Activated naive CD4-positive, alpha-beta T cell treated with anti-CD3 and anti-CD28 coated beads, Interleukin-2, amount 10 ng/mL, durations not matched to agents 7 days and 5 days (primary cell): ENCODE data around the gene MOSPD3.

Experiments used
- CTCF ChIA-PET: fragments of 350-600 bp; sonication (Branson Sonifier 250); formaldehyde crosslinking; loops from one replicate; lab custom pipeline; 2021; ENCODE audit warnings: antibody characterized with exemption; lab: Charles Lee
- DNase-seq: peaks from one replicate; pipeline ENCODE4 v3.0.0-alpha.2; 2020
- H3K27ac Mint-ChIP-seq: one replicate; pipeline ENCODE4 v1.8.0; 2021; ENCODE audit warnings: mild to moderate bottlenecking, moderate library complexity, mixed read lengths
- H3K27me3 Mint-ChIP-seq: one replicate; pipeline ENCODE4 v1.8.0; 2021; ENCODE audit warnings: mild to moderate bottlenecking, mixed read lengths
- H3K36me3 Mint-ChIP-seq: one replicate; pipeline ENCODE4 v1.8.0; 2021; ENCODE audit warnings: mixed read lengths
- H3K4me1 Mint-ChIP-seq: one replicate; pipeline ENCODE4 v1.8.0; 2021; ENCODE audit warnings: mixed read lengths
- H3K4me3 Mint-ChIP-seq: one replicate; pipeline ENCODE4 v1.8.0; 2021; ENCODE audit warnings: mild to moderate bottlenecking, moderate library complexity, mixed read lengths
- H3K9me3 Mint-ChIP-seq: one replicate; pipeline ENCODE4 v1.8.0; 2021; ENCODE audit warnings: mixed read lengths

MOSPD3 gene

GRCh38 chr7:100612730-100613390, 520 bp downstream of the MOSPD3 start:
- CTCF ChIA-PET = interaction anchor here (0.5 to 3.1 kb wide), 9 partner anchors 14 to 101 kb away, joined by 3 to 22 read pairs (median 3); partner anchors contain the start of genes GIGYF1 and LRCH4
- peak; percentile 58 for DNase-seq
- H3K4me1 Mint-ChIP-seq = peaks cover 33% of the 10 kb centered on the region
- peaks cover 15% of the 10 kb centered on the region for H3K27me3 Mint-ChIP-seq
- peak overlapping the region; percentile 91 for H3K4me3 Mint-ChIP-seq
- peak overlapping the region; percentile 99 for H3K27ac Mint-ChIP-seq
- H3K9me3 Mint-ChIP-seq = no peaks in the 10 kb centered on the region
- H3K36me3 Mint-ChIP-seq = peaks cover 21% of the 10 kb centered on the region

DNA sequence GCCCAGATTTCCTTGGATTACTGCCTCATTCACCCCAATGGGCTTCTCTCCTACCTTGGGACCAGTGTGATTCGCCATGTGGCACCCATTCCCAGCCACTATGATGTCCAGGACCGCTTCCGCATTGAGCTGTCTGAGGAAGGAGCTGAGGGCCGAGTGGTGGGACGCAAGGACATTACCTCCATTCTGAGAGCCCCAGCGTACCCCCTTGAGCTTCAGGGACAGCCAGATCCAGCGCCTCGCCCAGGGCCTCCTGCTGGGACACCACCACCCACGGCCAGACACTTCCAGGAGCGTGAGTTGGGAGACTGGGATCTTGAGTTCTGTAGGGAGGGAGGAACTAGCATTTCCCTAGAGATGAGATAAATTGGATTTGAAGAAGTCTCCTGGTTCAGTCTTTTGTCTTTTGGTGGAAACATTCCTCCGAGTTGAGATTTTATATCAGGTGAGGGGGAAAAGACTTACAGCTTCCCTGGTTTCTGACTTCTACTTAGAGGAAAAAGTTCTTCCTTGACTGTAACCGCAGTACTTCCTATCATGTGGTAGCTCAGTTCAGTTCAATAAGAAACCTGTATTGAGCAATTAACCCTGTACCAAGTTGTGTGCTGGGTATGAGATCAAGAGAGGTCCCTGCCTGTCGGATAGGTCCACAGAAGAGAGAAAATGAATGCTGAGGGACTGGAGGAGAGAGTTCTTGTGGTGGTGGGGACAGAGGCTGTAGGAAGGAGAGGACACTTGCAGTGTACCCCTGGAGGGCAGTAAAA, 1.3 kb downstream of the MOSPD3 start:
- no peak for DNase-seq
- Mint-ChIP-seq H3K4me1 (peaks cover 33% of the 10 kb centered on the region), H3K9me3 (no peaks in the 10 kb centered on the region), H3K36me3 (peaks cover 21% of the 10 kb centered on the region), H3K27ac (peak overlapping the region; percentile 14), H3K27me3 (peaks cover 10% of the 10 kb centered on the region), H3K4me3 (peak overlapping the region; percentile 91)
- CTCF ChIA-PET = interaction anchor here (0.7 to 3.1 kb wide), 7 partner anchors 15 to 102 kb away, joined by 3 to 22 read pairs (median 4); partner anchors contain the start of gene GIGYF1

DNA sequence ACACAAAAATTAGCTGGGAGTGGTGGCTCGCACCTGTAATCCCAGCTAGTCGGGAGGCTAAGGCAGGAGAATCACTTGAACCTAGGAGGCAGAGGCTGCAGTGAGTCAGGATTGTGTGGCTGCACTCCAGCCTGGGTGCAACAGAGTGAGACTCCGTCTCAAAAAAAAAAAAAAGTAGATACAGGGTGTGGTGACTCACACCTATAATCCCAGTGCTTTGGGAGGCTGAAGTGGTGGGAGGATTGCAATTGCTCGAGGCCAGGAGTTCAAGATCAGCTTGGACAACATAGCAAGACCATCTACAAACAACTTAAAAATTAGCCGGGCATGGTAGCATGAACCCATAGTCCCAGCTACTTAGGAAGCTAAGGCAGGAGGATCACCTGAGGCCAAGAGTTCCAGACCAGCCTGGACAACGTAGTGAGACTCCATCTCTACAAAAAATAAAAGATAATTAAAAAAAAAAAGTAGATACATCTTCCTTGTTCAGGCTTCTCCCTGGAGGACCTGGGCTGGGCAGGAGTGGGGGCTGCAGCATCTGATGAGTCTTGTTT, 2.0 kb downstream of the MOSPD3 start:
- CTCF ChIA-PET = interaction anchor here (0.8 to 3.1 kb wide), 4 partner anchors 14 to 77 kb away, joined by 3 to 22 read pairs (median 4); partner anchors contain the start of gene GIGYF1
- Mint-ChIP-seq H3K4me3 (peak overlapping the region; percentile 91), H3K27ac (no peak overlapping the region)

GRCh38 chr7:100620239-100620638, 7.9 kb downstream of the MOSPD3 start:
- peaks cover 28% of the 10 kb centered on the region for H3K36me3 Mint-ChIP-seq
- DNase-seq = no peak
- H3K4me3 Mint-ChIP-seq = no peak overlapping the region
- H3K27ac Mint-ChIP-seq = no peak overlapping the region
- H3K4me1 Mint-ChIP-seq = peaks cover 41% of the 10 kb centered on the region
- CTCF ChIA-PET = interaction anchor here (2.1 kb wide), 1 partner anchor 10 kb away, joined by 4 read pairs; no protein-coding TSS in a partner anchor
- no peaks in the 10 kb centered on the region for H3K27me3 Mint-ChIP-seq
- no peaks in the 10 kb centered on the region for H3K9me3 Mint-ChIP-seq

More for the DNA sequence above, 2.0 kb downstream of the MOSPD3 start:
- Mint-ChIP-seq H3K36me3 (peaks cover 21% of the 10 kb centered on the region), H3K27me3 (peaks cover 8% of the 10 kb centered on the region), H3K4me1 (peaks cover 33% of the 10 kb centered on the region), H3K9me3 (no peaks in the 10 kb centered on the region)
- DNase-seq = no peak

- no peak overlapping the region for H3K4me3 Mint-ChIP-seq
- H3K27ac Mint-ChIP-seq = no peak overlapping the region
- CTCF ChIA-PET = interaction anchor here (0.7 to 2.1 kb wide), 2 partner anchors 9 to 12 kb away, joined by 3 to 4 read pairs; no protein-coding TSS in a partner anchor
Measured at GRCh38 chr7:100620804-100621203, 8.5 kb downstream of the MOSPD3 start.

GRCh38 chr7:100621554-100621953, 9.2 kb downstream of the MOSPD3 start:
- Mint-ChIP-seq H3K4me3 (no peak overlapping the region), H3K4me1 (peaks cover 51% of the 10 kb centered on the region), H3K36me3 (peaks cover 19% of the 10 kb centered on the region), H3K27me3 (no peaks in the 10 kb centered on the region), H3K27ac (no peak overlapping the region), H3K9me3 (no peaks in the 10 kb centered on the region)
- no peak for DNase-seq
- CTCF ChIA-PET = interaction anchor here (2.1 kb wide), 1 partner anchor 8 kb away, joined by 4 read pairs; no protein-coding TSS in a partner anchor

More at GRCh38 chr7:100620804-100621203, 8.5 kb downstream of the MOSPD3 start:
- H3K9me3 Mint-ChIP-seq = no peaks in the 10 kb centered on the region
- no peak for DNase-seq
- H3K4me1 Mint-ChIP-seq = peaks cover 45% of the 10 kb centered on the region
- peaks cover 26% of the 10 kb centered on the region for H3K36me3 Mint-ChIP-seq
- H3K27me3 Mint-ChIP-seq = no peaks in the 10 kb centered on the region

DNA sequence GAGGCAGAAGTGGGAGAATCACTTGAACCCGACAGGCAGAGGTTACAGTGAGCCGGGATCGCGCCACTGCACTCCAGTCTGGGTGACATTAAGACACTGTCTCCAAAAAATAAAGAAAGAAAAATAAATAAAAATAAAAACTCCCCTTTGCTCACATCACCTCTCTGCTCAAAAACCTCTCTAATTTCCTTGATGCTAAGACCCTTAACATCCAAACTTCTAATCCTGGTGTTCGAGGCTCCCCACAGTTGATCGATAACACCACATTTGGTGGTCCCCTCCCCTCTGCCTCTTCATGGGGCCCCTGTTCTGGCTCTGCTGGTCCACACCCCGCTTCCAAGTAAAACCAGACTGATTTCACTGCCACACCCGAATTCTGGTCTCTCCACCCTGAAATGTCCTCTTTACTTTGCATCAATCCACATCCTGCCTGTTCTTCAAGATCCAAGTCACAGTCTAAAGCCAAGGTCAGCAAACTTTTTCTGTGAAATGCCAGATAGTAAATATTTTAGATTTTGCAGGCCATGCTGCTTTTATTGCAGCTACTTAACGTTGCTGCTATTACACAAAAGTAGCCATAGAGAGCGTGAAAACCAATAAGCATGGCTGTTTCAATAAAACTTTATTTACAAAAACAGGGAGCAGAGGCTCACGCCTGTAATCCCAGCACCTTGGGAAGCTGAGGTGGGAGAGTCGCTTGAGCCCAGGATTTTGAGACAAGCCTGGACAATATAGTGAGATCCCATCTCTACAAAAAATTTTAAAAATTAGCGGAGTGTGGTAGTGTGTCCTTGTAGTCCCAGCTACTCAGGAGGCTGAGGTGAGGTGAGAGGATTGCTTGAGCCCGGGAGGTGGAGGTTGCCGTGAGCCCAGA, 11.8 kb downstream of the MOSPD3 start:
- Mint-ChIP-seq H3K4me1 (peaks cover 72% of the 10 kb centered on the region), H3K4me3 (peak overlapping the region; percentile 6), H3K27ac (peak overlapping the region; percentile 85), H3K27me3 (peaks cover 2% of the 10 kb centered on the region), H3K36me3 (peaks cover 20% of the 10 kb centered on the region), H3K9me3 (no peaks in the 10 kb centered on the region)
- peak; percentile 40 for DNase-seq
- CTCF ChIA-PET = interaction anchor here (0.7 to 1.8 kb wide), 3 partner anchors 10 to 57 kb away, joined by 3 to 4 read pairs (median 3); no protein-coding TSS in a partner anchor

- peak overlapping the region; percentile 79 for H3K4me3 Mint-ChIP-seq
- peaks cover 19% of the 10 kb centered on the region for H3K36me3 Mint-ChIP-seq
- peaks cover 9% of the 10 kb centered on the region for H3K27me3 Mint-ChIP-seq
- no peaks in the 10 kb centered on the region for H3K9me3 Mint-ChIP-seq
- peak overlapping the region; percentile 85 for H3K27ac Mint-ChIP-seq
- no peak for DNase-seq
- H3K4me1 Mint-ChIP-seq = peaks cover 84% of the 10 kb centered on the region
- CTCF ChIA-PET = interaction anchor here (0.7 to 1.2 kb wide), 3 partner anchors 14 to 79 kb away, joined by 3 to 6 read pairs (median 3); partner anchors contain the start of genes MOSPD3 and POP7
Measured at GRCh38 chr7:100626055-100626454, 13.7 kb downstream of the MOSPD3 start.

GRCh38 chr7:100626530-100627237, 14.3 kb downstream of the MOSPD3 start:
- Mint-ChIP-seq H3K4me3 (peak overlapping the region; percentile 79), H3K27me3 (peaks cover 11% of the 10 kb centered on the region), H3K36me3 (peaks cover 16% of the 10 kb centered on the region), H3K4me1 (peaks cover 83% of the 10 kb centered on the region), H3K27ac (peak overlapping the region; percentile 83), H3K9me3 (no peaks in the 10 kb centered on the region)
- DNase-seq = peak; percentile 95
- CTCF ChIA-PET = interaction anchor here (0.7 to 1.2 kb wide), 3 partner anchors 14 to 79 kb away, joined by 3 to 6 read pairs (median 3); partner anchors contain the start of genes MOSPD3 and POP7

DNA sequence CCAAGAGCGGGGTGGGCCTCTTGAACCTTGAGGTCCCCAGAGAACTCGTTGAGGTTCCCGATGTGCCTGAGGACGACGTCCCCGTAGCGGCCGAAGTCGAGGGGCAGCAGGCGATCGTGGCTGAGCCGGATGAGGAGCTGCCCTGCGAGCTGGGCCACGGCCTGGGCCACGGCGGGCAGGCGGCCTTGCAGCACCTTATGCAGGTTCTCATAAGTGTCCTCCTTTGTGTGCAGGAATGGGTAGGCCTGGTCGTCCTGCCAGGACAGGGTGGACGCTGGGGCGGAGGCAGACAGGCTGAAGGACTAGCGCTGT, 14.9 kb downstream of the MOSPD3 start:
- Mint-ChIP-seq H3K27me3 (peaks cover 16% of the 10 kb centered on the region), H3K4me3 (peak overlapping the region; percentile 79), H3K36me3 (peaks cover 12% of the 10 kb centered on the region), H3K27ac (peak overlapping the region; percentile 83), H3K4me1 (peaks cover 83% of the 10 kb centered on the region), H3K9me3 (no peaks in the 10 kb centered on the region)
- DNase-seq = no peak
- CTCF ChIA-PET = interaction anchor here (1.1 to 1.2 kb wide), 2 partner anchors 15 to 78 kb away, joined by 3 to 6 read pairs; partner anchors contain the start of genes MOSPD3 and POP7

DNA sequence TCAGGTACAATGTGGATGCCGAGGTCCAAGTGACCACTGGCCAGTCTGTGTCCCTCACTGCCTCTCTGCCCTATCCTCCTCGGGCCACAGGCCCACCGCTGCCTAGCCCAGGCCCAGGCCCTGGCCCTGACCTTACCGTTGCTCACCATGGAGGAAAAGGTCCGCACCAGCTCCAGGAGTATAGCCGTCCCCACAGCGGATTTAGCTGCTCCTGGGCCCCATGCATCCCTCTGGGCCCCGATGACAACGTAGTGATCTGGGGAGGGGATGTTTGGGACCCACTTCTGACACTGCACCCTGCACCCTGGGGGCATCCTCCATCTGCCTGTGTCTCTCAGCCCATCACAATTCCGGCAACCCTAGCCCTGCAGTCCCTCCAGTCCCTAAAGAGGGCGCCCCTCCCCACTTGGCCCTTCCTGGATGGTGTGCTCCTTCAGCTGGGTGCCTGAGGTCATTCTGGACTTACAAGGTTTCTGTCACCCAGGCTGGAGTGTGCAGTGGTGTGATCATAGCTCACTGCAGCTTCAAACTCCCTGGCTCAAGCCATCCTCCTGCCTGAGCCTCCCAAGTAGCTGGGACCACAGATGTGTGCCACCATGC, 16.9 kb downstream of the MOSPD3 start:
- H3K27me3 Mint-ChIP-seq = peaks cover 37% of the 10 kb centered on the region
- CTCF ChIA-PET = interaction anchor here (1.2 to 2.9 kb wide), 8 partner anchors 9 to 62 kb away, joined by 3 to 17 read pairs (median 4); no protein-coding TSS in a partner anchor
- DNase-seq = peak; percentile 44
- H3K9me3 Mint-ChIP-seq = no peaks in the 10 kb centered on the region
- no peak overlapping the region for H3K27ac Mint-ChIP-seq
- peak overlapping the region; percentile 40 for H3K4me3 Mint-ChIP-seq
- H3K4me1 Mint-ChIP-seq = peaks cover 83% of the 10 kb centered on the region
- H3K36me3 Mint-ChIP-seq = peaks cover 6% of the 10 kb centered on the region

GRCh38 chr7:100630066-100630465, 17.7 kb downstream of the MOSPD3 start:
- CTCF ChIA-PET = interaction anchor here (1.2 to 2.9 kb wide), 7 partner anchors 9 to 62 kb away, joined by 3 to 17 read pairs (median 4); no protein-coding TSS in a partner anchor
- Mint-ChIP-seq H3K36me3 (peaks cover 5% of the 10 kb centered on the region), H3K9me3 (no peaks in the 10 kb centered on the region), H3K27ac (no peak overlapping the region), H3K4me3 (no peak overlapping the region), H3K4me1 (peaks cover 79% of the 10 kb centered on the region), H3K27me3 (peaks cover 45% of the 10 kb centered on the region)
- no peak for DNase-seq
